Prostate gland (tissue), 2 donors: ENCODE data around the gene CDH13. TPM values are rescaled to one million over a fixed set of nuclear protein-coding genes. Genes with fewer than 3 reads are reported as not detected.

Experiments used
- DNase-seq: peaks from one replicate; pipeline ENCODE4 v3.0.0-alpha.2; 2019; ENCODE audit warnings: low spot score
- H3K27ac ChIP-seq, 2 donors: fragments of 200-600 bp; sonication (generic); 2 replicates each; pipeline ENCODE4 v1.5.1; 2017 to 2019
- H3K27me3 ChIP-seq: fragments of 200-600 bp; sonication (generic); replicated peaks from 2 replicates; pipeline ENCODE4 v1.5.1; 2019; ENCODE audit not compliant: insufficient read depth
- H3K36me3 ChIP-seq, 2 donors: fragments of 200-600 bp; sonication (generic); 1 replicate in 1 of 2; 2 replicates in 1 of 2; pipeline versions ENCODE4 v1.5.1 to v1.8.1; 2017 to 2019
- H3K4me1 ChIP-seq: fragments of 200-600 bp; sonication (generic); replicated peaks from 2 replicates; pipeline ENCODE4 v1.5.1; 2019
- H3K4me3 ChIP-seq, 2 donors: fragments of 200-600 bp; sonication (generic); 2 replicates each; pipeline ENCODE4 v1.5.1; 2017 to 2019
- H3K9me3 ChIP-seq: fragments of 200-600 bp; sonication (generic); 2 replicates; pipeline ENCODE4 v1.5.1; 2017
- CTCF ChIP-seq, 4 experiments: fragments of 200-600 bp in 2 of 4; fragments of 450-650 bp in 2 of 4; sonication (generic) in 2 of 4; IDR thresholded peaks; 1 replicate in 3 of 4; 2 replicates in 1 of 4; pipeline ENCODE4 v1.5.1; 2016 to 2019; ENCODE audit warnings: antibody characterized with exemption in 4 of 4, mild to moderate bottlenecking in 2 of 4, moderate library complexity in 2 of 4
- POLR2A ChIP-seq: fragments of 450-650 bp; IDR thresholded peaks from one replicate; pipeline ENCODE4 v1.6.1; 2016; ENCODE audit warnings: antibody characterized with exemption, mild to moderate bottlenecking
- POLR2AphosphoS5 ChIP-seq: sonication (generic); formaldehyde crosslinking; IDR thresholded peaks from one replicate; pipeline ENCODE4 v1.6.1; 2017; ENCODE audit warnings: antibody characterized with exemption
- WGBS: methylation state at CpG from one replicate; pipeline ENCODE4 v1.1.5; 2018; 5-methylcytosine and 5-hydroxymethylcytosine counted together
- intact Hi-C: fragments of 100-400 bp; cut with DNase I; formaldehyde crosslinking; loops from one replicate; pipeline ENCODE4 v1.14.2; 2022
- total RNA-seq, 2 donors: library from RNA; depleted of rRNA; stranded (reverse); fragments of >200 nt; gene quantifications; one replicate each; pipeline ENCODE4 v1.1.0, GENCODE V29; 2016

The CDH13 gene
- total RNA-seq, 2 donors from 2014 or later = 20.6 to 23.0 TPM

- TF ChIP-seq POLR2AphosphoS5 = no peak
- TF ChIP-seq POLR2A = no peak
- TF ChIP-seq CTCF (IDR thresholded peaks at IDR 0.05) = no peak
- WGBS = 77% methylated on average over 2 of the region's 2 CpGs
Observed at GRCh38 chr16:83335076-83335475, 708.3 kb downstream of the CDH13 start.

GRCh38 chr16:83336603-83337002, 709.8 kb downstream of the CDH13 start:
- H3K27ac ChIP-seq = no peak overlapping the region
- no peaks in the 10 kb centered on the region for H3K9me3 ChIP-seq
- H3K4me3 ChIP-seq = no peak overlapping the region
- intact Hi-C loops = no loop called here
- no peaks in the 10 kb centered on the region for H3K4me1 ChIP-seq
- no peak for DNase-seq
- H3K36me3 ChIP-seq = no peaks in the 10 kb centered on the region
- 70% methylated on average over 3 of the region's 3 CpGs for WGBS
- H3K27me3 ChIP-seq = no peaks in the 10 kb centered on the region
- TF ChIP-seq CTCF (IDR thresholded peaks at IDR 0.05) = no peak
- no peak for TF ChIP-seq POLR2A
- TF ChIP-seq POLR2AphosphoS5 = no peak

More at GRCh38 chr16:83335076-83335475, 708.3 kb downstream of the CDH13 start:
- H3K9me3 ChIP-seq = no peaks in the 10 kb centered on the region
- DNase-seq = no peak
- no peaks in the 10 kb centered on the region for H3K36me3 ChIP-seq
- no peaks in the 10 kb centered on the region for H3K27me3 ChIP-seq
- intact Hi-C loops = no loop called here
- H3K27ac ChIP-seq = no peak overlapping the region
- no peak overlapping the region for H3K4me3 ChIP-seq
- H3K4me1 ChIP-seq = no peaks in the 10 kb centered on the region

GRCh38 chr16:83338138-83338537, 711.4 kb downstream of the CDH13 start:
- WGBS = 90% methylated on average over 3 of the region's 3 CpGs
- Histone ChIP-seq H3K36me3 (no peaks in the 10 kb centered on the region), H3K9me3 (no peaks in the 10 kb centered on the region), H3K4me1 (no peaks in the 10 kb centered on the region), H3K4me3 (no peak overlapping the region), H3K27ac (no peak overlapping the region), H3K27me3 (no peaks in the 10 kb centered on the region)
- no peak for TF ChIP-seq POLR2AphosphoS5
- TF ChIP-seq CTCF (IDR thresholded peaks at IDR 0.05) = no peak
- TF ChIP-seq POLR2A = no peak
- DNase-seq = no peak
- intact Hi-C loops = no loop called here

DNA sequence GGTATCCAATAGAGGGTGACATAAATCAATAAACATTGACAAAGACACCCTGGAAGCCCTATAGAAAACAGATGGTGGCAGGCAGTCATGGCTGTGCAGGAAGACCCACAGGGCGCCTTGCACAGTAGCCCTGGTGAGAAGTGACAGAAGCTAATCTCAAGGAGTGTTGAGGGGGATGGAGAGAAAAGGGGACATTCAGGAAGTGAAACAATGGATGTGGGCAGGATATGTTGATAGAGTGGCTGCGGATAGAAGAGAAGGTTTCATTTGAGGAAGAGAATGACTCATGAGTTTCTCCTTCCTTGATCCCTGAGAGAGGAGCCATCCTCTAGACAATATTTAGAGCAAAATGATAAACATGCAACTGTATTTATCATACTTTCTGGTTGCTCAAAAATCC, 712.2 kb downstream of the CDH13 start:
- 76% methylated on average over 2 of the region's 2 CpGs for WGBS
- Histone ChIP-seq H3K4me3 (no peak overlapping the region), H3K9me3 (no peaks in the 10 kb centered on the region), H3K4me1 (no peaks in the 10 kb centered on the region), H3K36me3 (no peaks in the 10 kb centered on the region), H3K27me3 (no peaks in the 10 kb centered on the region), H3K27ac (no peak overlapping the region)
- TF ChIP-seq POLR2A = no peak
- no peak for TF ChIP-seq POLR2AphosphoS5
- no peak for TF ChIP-seq CTCF (IDR thresholded peaks at IDR 0.05)
- no peak for DNase-seq
- intact Hi-C loops = no loop called here

GRCh38 chr16:83343935-83344366, 717.2 kb downstream of the CDH13 start:
- TF ChIP-seq POLR2AphosphoS5 (no peak), POLR2A (no peak), CTCF (IDR thresholded peaks at IDR 0.05) (no peak)
- H3K4me1 ChIP-seq = no peaks in the 10 kb centered on the region
- no peaks in the 10 kb centered on the region for H3K27me3 ChIP-seq
- no peak overlapping the region for H3K27ac ChIP-seq
- no peaks in the 10 kb centered on the region for H3K9me3 ChIP-seq
- DNase-seq = no peak
- H3K4me3 ChIP-seq = no peak overlapping the region
- no peaks in the 10 kb centered on the region for H3K36me3 ChIP-seq
- intact Hi-C loops = no loop called here
- WGBS = 78% methylated on average over 8 of the region's 8 CpGs
